ENCODE results near the gene GPR55.

GPR55 gene

DNA sequence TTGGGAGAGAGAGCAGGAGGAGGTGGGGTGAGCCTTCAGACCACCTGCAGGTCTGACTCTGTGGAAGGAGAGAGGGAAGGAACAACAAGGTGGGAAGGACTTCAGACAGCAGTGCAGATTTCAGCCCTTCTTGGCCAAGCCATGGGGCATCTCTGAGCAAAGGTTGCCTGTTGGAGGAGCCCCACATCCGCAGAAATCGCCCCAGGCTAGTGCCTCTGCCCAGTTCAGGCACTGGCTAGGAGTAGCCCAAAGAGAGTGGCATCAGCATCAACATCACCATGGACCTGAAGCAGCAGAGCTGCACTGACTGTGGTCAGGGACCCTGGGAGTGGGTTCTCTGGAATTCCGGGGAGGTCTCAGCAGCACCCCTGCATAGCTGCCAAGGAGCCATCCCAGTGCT, 10.2 kb downstream of the GPR55 start:
- DNase-seq = no peak

DNA sequence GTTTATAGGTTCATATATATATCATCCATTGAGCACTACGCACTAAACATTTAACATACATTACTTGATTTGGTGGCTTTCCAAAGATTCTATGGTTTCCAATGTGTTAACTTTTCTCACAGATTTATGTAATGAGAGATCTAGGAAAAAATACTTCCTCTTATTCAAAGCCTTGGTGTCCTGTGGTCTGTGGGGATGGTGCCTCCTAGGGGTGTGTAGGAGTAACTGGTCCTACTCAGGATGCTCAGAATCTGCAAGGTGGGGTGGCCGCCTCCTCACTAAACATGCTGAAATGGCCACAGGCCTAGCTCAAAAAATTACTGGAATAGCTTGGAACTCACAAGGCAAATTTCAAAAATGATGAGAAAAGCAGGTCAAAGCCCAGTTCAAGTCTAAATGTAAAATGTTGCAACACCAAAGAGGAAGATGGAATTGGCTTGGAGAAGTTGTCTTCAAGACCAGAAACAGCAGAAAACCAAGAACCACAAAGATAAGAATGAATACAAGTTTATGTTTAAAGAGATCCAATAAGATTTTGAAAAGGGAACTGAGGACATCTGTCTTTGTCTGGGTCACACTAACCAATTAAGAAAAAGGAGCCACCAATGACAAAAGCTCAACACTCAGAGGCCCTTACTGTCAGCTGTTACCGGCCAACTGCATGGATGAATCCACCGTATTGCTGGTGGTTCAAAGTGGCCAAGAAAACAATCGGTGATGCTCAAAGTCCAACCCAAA, 11.5 kb downstream of the GPR55 start:
- DNase-seq = no peak

DNA sequence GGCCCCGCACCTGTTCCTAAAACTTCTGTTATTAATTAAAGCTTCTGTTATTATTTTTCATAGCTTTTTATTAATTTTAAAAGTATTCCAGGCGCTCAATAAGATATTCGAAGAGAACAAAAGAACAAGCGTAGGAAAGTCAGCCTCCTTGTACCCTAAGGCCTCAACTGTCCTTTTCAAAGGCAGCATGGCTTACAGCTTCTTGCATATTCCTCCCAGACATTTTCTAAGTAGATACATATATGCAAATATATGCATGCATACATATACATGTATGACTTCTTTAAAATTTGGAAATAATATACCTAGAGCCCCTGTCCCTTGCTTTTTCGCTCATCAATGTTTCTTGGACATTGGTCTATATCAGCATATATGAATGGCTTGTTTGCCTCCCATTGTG, 12.3 kb downstream of the GPR55 start:
- no peak for DNase-seq

DNA sequence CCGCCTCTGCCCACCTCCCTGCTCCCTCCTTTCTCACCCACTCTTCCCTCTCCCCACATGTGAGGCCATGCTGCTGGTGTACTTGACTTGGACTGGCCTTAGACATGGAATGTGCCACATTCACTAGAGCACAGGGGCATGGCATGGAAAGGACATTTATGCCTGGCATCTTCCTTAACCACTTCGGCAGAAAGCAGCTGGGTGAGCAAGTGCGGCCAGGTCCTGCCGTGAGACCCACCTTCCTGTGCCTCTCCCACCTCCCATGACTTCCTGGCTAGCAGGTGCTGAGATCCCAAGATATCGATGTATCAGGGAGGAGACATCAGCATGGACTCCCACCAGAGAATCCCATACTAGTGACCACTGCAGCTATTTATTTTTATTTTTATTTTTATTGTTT, 13.0 kb downstream of the GPR55 start:
- DNase-seq = no peak

DNA sequence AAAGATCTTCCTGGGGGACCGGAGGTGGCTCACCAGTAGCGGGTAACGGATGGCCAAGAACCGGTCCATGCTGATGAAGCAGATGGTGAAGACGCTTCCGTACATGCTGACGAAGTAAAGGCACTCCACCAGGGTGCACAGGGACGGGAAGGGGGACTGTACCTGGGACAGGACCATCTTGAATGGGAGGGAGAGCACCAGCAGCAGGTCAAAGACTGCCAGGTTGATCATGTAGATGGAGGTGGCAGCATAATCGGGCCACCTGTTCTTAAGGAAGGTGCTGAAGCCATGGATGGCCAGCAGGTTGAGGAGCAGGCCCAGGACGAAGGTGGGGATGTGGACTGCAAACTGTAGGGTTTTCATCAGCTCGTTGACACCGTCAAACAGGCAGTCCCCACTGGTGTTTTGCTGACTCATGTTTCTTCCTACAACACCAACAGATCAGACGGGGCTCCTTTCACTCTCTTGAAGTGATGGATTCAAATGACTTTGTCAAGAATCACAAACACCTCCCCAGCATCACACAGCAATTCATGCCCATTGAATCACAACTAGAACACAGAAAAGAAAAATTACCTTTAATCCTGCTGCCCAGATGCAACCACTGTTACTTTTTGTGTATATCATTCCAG, 14.4 kb downstream of the GPR55 start:
- DNase-seq = no peak

DNA sequence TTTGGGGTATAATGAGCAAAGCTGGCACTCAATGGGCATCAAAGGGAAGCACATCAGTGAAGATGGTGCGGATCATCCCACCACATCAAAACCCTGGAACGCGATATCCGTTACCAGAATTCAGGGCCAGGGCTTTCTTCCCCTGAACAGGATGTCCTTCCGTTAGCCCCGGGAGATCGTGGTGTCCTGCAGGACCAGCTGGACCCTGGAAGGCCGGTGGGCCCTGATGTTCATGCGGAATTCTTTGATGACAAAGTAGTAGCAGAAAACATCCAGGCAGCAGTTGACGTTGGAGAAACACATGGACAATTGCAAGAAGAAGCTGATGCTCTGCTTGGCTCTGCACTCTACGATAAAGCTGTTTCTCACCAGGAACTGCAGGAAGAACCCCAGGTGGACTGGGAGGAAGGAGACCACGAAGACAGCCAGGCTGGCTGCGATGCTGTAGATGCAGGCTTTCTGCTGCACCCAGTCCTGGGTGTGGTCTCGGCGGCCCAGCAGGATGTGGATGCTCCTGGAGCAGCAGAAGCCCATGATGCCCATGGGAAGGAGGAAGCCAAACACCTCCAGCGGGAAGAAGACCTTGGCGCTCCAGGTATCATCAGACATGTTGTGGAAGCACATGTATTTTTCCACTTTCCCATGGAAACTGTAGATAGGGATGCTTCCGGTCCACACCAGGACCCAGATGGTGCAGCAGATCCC, 15.0 kb downstream of the GPR55 start:
- no peak for DNase-seq

DNA sequence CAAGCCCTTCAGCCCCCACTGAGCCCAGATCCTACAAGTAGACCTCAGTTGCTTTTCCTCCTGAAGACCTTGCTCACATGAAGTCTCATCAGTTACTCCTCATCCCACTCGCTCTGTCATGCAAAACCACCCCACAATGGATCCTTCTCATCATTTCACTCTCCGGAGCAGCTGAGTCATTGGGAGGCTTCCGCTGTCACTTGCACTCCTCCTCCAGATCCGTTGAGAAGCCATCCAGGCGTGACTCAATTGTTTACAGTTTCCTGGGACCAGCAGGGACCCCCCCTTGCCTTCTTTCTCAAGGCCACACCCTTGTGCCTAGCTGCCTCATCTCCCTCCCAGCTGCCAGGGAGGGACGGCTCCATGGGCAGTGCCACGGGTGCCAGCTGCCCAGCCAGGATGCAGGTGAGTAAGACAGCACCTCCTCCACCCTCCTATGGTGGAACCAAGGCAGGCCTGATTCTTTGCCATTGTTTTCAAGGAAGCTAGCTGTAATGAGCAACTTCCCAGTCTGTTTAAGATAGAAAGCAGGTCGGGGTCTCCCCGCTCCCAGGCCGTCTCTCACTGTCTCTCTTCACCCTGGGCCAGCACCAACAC, 16.3 kb downstream of the GPR55 start:
- peak; percentile 73 to 76 for DNase-seq

DNA sequence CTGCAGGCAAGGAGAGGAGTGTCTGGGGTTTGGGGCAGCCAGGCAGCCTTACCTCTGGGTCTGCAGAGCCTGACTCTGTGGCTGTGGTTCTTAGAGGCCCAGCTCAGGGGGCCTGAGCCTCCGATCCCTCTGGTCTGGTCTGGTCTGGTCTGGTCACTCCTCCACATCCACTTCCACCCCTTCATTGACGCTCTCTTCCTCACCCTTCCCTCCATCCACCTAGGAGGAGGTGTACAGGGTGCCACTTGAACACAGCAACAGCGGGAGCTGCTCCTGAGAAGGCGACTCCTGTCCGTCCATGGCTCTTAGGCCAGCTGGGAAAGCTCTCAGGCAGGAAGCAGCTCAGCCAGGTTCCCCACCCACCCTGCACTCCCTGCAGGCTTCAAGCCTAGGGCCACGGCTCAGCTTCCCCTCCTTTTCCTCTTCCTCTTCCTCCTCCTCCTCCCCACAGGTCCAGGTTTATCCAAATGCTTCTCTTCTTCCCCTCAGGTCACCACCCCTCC, 16.9 kb downstream of the GPR55 start:
- peak in 1 of 2 donors; percentile 17 for DNase-seq

DNA sequence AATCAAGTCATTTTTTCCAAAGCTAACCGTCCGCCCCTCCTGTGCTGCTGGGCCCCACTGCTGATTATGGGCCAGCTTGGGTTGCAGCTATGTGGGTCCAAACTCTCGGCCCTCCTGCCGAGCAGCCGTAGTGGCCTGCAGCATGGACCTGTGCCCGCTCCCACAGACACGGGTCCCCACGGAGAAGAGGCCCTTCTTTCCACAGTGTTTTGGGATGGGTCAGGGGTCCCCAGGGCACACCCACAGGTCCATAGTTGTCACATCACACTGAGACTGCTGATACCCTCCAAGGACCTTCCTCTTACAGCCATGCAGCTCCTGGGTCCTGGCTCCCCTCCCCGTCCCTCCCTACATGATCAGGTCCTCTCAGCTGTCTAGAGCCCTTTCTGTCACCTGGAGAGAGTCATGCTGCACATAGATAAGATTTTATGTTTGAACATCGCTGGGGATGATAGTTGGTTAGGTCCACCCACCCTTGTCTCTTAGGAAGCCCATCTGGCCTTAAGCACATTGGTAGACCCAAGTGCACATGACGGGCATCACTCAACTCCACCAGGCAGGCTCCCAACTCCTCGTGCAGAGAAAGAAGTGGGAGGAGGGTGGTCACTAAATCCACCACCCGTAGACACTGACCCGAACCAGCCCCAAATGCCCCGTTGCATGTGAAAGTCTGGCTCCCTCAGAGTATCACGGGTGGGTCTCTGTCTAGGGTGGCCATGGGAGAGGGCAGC, 17.5 kb downstream of the GPR55 start:
- DNase-seq = peak in 1 of 2 donors; percentile 15

DNA sequence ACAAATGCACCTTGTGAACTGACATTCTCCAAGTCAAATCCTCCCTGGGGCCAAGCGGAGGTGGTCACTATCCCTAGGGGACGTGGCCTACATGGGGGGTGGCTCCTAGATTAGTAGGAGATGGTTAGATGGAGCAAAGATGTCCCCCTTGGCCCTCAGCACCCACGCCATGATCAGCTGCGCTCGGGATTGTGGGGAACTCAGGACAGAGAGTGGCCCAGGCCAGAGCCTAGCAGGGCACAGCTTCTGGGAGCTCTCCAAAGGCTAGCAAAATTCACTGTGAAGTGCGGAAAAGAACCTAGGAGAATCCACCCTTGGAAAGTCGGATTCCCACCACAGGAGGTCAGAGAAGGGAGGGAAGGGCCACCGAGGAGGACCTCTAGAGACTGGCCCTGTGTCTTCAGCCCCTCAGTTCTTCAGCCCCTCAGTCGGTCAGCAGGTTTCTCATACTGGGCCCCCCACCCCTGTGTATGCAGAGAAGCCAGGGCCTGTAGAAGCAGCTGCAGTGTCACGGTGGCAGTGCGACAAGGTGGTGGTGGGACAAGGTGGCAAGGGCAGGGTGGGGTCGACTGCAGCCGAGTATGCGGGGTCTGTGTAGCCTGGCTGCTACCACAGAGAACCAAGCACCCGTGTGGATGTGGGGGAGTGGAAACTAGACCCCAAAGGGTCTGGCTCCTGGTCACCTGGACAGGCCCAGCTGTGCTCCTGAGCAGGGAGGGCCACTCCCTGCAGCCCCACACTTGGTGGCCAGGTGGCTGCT, 18.4 kb downstream of the GPR55 start:
- DNase-seq = peak in 1 of 2 donors; percentile 17

DNA sequence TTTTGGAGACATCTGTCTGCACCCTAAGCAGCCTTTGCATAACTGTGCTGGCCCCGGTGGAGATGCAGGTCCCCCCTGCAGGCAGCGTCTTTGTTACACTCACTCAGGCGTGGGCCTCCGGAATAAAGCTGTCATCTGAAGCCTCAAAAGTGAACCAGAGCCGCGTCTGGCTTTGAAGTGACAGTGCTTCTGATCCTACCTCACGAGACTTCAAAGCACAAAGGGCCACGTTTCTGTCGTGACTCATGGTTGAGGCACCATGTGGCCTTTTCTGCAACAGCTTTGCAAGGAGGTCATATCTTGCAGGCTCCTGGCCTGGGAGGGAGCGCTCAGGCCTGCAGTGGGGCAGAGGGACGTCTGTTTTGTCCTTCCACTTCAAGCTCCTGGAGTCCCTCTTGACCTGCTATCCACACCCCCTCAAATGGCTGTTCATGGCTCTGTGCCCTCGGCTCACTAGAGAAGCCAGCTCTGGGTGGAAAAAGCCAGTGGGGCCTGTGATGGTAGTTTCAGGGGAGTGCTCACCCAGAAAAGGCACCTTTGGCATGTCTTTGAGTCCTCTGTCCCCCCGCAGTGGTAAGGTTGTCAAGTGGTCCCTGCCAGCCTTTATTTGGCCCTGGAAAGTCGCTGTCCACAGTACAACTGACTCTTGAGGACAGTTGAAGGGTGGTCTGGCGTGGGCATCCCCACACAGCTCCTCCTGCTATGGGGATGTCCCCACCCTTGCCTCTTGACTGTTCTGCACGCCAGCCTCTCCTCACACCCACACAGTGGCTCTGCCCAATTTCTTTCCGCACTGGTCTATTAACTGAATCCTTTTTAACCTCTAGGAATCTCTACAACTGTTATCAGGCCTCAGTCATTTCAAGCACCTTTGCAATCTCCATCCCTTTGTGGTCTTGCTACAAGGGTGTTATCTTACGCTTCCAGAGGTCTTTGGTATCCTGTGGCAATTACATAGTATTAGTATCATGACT, 19.3 kb downstream of the GPR55 start:
- peak; percentile 88 to 89 for DNase-seq

DNA sequence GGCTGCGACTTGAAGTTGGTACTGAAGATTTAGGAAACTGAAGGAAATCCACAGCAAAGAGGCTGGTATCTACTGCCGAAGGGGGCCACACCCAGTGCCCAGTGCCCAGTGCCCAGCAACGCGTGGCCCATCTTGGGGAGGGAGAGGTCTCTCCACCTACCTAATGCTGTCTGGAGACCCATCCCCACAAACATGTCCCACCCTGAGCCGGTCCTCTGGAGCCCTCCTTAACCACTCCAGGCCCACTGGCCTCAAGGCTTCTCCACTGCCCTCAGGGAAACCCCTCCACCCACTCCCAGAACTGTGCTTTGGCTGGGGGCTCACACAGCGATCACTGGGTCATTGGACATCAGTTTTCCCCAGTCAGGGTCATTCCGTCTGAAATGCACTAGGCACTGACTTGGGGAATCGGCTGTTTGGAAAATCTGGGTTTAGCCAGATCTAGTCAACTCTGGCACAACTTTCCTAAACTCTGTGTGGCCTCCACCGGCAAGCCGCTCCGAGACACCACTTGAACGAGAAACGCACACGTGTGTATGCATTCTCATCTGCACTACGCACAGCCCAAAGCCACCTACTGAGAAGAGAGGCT, 20.1 kb downstream of the GPR55 start:
- no peak for DNase-seq

DNA sequence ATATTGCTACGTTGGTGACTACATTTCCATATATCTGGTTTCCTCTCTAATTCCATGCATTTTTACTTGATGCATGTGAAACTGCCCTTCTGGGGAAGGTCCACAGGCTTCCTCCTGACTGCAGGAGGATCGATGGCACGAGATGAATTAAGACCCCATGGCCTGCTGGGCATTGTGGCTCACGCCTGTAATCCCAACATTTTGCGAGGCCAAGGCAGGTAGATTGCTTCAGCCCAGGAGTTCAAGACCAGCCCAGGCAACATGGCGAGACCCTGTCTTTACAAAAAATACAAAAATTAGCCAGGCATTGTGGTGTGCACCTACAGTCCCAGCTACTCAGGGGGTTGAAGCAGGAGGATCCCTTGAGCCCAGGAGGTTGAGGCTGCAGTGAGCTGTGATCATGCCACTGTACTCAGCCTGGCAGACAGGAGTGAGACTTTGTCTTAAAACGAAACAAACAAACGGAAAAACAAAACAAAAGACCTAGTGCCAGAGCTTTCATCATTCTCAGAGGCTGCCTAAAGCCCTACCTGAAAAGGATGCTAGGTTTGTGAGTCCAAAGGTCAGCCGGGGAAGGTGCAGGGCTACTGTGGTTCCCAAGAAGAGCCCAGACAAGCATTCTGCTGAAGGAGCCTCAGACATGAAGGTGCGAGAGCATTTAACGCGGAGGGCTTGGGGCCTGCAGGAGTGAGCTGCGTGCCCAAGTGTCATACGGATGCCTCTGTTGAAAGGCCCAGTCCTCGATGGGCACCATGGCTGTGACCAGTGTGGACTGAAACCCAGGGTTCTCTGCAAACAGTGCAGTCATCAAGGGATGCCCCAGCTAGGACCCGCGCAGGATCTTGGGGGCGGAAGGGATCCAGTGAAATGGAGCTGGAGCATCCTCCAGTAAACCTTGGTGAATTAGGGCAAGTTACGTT, 21.6 kb downstream of the GPR55 start:
- peak in 1 of 2 donors; percentile 15 for DNase-seq

DNA sequence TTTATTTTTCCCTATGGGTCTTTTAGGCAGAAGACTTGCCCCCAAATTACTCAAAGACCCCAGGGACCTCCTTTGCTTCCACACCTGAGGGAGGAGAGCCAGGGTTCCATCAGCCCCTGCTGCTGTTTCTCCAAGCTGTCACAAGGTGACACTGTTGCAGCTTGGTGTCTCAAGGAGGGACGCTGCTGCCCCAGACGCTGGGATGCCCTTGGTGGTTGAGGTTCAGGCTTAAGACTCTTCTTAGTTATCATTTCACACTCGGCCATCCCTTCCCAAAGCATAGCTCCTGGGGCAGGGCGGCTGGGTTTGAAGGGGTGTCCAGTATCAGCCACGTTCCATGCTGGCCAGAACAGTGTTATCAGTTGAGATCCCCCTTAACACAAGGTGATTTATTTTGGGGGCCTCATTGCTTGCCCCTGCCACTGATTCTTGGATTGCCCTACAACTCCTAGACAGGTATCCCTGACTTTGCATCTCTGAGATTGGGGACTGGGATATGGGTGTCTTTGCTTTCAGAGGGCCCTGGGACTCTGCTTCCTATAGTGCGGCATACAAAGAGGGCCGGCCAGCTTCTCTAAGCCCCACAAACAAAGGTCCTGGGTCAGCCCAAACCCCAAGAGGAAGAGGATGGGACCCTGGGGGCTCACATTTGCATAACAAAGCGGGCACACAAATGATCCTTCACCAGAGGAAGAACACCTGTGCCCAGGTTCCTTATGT, 22.7 kb downstream of the GPR55 start:
- DNase-seq = peak; percentile 70

DNA sequence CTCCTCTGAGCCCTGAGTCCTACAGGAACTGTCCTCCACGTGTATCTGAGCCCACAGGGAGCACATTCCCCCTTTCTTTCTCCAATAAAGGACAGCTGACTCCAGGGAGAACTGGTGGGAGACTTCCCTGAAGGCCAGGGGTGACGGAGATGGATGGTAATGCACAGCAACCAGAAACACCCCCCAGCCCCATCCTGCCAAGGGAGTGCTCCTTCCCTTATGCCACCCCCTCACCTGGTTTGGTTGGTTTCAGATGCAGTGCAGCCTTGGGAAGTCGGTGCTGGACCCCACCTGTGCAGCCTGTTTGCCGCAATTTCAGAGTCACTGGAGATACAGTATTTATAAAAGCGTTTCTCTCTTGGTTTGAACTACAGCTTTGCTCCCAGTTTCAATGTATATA, 24.0 kb downstream of the GPR55 start:
- peak in 1 of 2 donors; percentile 13 for DNase-seq

DNA sequence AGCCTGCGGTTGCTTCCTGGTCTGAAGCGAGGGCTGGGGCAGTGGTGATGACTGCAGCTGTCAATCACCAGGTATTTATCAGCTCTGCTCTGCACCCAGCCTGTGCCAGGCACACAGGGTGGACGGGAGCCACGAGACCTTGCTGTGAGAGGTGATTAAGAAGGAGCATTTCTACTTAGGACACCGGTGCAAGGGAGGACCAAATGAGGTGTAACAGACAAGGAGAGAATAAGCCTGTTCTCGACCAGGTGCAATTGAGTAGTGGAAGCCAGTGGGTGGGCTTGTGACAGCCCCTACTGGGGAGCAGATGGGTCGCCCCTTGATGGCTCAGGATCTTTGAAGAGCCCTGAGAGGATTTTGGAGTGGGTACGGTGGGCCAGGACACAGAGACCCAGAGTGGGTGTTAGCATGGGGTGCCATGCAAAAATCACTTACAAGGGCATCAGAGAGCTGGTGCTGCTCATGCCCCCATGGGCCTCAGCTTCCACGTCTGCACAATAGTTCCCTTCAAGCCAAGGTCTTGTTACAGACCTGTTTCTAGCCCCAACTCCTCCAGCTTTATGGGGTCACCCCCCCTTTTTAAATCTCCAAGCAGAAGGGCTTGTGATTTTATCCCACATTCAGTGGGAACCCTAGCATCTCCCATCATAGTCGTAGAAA, 24.6 kb downstream of the GPR55 start:
- peak in 1 of 2 donors; percentile 13 for DNase-seq

DNA sequence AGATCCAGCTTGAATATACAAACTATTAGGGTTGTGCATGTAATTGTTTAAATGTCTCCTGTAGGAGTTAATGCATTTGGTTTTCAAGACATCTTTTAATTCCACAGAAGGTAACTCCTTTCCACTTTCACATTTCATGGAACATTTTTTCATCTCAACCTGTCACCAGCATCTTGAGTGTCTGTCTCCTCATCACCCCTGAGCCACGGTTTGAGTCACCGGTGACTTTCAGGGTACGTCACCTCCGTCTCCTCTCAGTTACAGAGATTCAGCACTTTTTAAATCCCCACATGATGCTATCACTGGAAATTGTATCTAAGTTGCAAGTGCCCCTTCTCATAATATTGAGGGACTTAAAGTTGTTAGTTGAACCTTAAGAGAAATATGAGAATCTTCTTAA, 25.3 kb downstream of the GPR55 start:
- peak; percentile 57 to 72 for DNase-seq

DNA sequence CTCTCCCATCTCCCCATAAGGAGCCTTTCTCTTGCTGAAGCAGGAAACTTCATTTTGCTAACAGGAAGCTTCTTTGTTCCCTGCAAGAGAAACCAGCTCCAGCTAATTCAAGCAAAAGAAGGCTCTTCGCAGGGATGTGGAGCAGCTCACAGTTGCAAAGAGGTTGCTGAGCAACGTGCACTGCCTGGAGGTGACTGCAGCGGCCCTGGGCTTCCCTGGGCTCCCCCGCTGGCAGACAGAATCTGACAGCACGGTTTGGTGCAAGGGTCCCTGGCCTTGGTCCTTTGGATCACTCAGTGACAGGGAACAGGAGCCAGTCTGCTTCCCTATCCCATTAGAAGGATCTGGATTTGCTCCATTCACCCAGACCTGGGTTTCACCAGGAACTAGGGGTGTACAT, 25.8 kb downstream of the GPR55 start:
- DNase-seq = peak in 1 of 2 donors; percentile 14
